T-helper 17 cell (primary cell): ENCODE measurements around the gene CCDC112. TPM values are rescaled to one million over a fixed set of nuclear protein-coding genes. Genes with fewer than 3 reads are reported as not detected.
"Not testable (repeated sequence)": the region's sequence is repeated elsewhere in the genome, so short reads cannot be mapped to it uniquely, and the experiment has no call there.

ENCODE experiments used
- ATAC-seq: fragments of 150-1000 bp; cut with Tn5 transposase; 2 replicates; pipeline ENCODE4 v1.10.0; 2021; ENCODE audit warnings: mild to moderate bottlenecking, moderate library complexity
- DNase-seq, 3 donors: peaks; one replicate each; pipeline versions ENCODE4 v3.0.0 to v3.0.0-alpha.2; 2020 to 2021
- H3K9me3 ChIP-seq: one replicate; pipeline ENCODE4 v1.7.0; 2013; ENCODE audit warnings: low read length, mild to moderate bottlenecking; ENCODE audit not compliant: control insufficient read depth, poor library complexity, severe bottlenecking
- H3K27ac Mint-ChIP-seq: one replicate; pipeline ENCODE4 v1.8.0; 2022; ENCODE audit warnings: mild to moderate bottlenecking, moderate library complexity, mixed read lengths
- H3K27me3 Mint-ChIP-seq: one replicate; pipeline ENCODE4 v1.8.0; 2022; ENCODE audit warnings: mixed read lengths
- H3K36me3 Mint-ChIP-seq: one replicate; pipeline ENCODE4 v1.8.0; 2022; ENCODE audit warnings: low read depth, mixed read lengths
- H3K4me1 Mint-ChIP-seq: one replicate; pipeline ENCODE4 v1.8.0; 2022; ENCODE audit warnings: mild to moderate bottlenecking, mixed read lengths
- H3K4me3 Mint-ChIP-seq: one replicate; pipeline ENCODE4 v1.8.0; 2022; ENCODE audit warnings: mild to moderate bottlenecking, moderate library complexity, mixed read lengths
- total RNA-seq, 4 donors: library from RNA in 2 of 4; stranded (reverse) in 2 of 4; gene quantifications; one replicate each; pipeline ENCODE4 v1.2.3 and lab custom pipeline; 2022 to 2026

The CCDC112 gene
- total RNA-seq, 2 donors from 2014 or later = 2.8 to 3.5 TPM

DNA sequence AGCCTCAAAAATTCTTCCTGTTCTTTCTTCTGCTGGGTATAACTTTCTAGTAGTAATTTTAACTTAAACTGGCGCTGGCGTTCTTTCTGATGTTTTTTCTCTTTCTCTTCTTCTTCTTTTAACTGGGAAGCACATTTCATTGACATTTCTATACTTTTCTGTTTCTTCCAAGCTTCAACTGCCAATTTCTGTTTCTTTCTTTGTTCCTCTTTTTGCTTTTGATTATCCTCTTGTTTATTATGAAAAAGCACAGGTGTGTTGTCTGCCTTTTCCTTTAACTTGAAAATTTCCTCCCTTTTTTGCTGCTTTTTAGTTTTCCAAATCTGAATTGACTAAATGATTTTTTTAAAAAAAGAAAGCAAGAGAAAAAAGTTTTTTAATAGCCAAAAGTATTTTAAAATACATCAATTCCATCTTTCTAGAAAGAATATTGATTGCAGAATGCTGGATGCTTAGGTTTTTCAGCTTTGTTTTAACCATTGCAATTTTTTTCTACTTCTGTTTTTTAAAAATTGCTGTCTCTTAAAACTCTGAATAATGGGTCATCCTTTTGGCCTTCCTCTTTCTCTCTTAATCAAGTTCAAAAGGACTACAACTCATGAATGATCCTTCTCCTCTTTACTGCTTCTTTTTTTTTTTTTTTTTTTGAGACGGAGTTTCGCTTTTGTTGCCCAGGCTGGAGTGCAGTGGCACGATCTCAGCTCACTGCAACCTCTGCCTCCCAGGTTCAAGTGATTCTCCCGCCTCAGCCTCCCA is 25.0 kb downstream of the CCDC112 start:
- no peaks in the 10 kb centered on the region for H3K27me3 Mint-ChIP-seq
- H3K27ac Mint-ChIP-seq = peak overlapping the region; percentile 49
- ATAC-seq (no peak), DNase-seq (no peak)
- H3K36me3 Mint-ChIP-seq = peaks cover 10% of the 10 kb centered on the region
- peak overlapping the region; percentile 36 for H3K4me3 Mint-ChIP-seq
- no peaks in the 10 kb centered on the region for H3K9me3 ChIP-seq
- H3K4me1 Mint-ChIP-seq = no peaks in the 10 kb centered on the region

DNA sequence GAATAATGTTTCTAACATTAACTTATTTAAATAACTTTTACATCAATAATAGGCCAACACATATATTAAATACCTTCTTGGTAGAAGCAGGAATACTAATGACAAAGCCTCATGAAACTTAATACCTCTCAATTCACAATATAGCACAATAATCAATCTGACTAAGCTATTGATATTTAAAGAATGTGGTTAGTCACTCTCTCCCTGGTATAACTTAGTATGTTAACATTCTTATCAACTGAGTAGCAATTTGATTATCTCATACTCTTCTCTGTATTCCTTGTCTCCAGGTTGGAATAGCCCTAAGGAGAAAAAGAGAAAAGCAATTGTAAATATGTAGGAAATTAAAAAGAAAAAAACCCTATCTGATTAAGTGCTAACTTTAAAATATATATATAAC is 28.8 kb downstream of the CCDC112 start:
- DNase-seq = no peak
- no peak overlapping the region for H3K27ac Mint-ChIP-seq
- H3K4me1 Mint-ChIP-seq = no peaks in the 10 kb centered on the region
- peaks cover 7% of the 10 kb centered on the region for H3K36me3 Mint-ChIP-seq
- no peak for ATAC-seq
- H3K27me3 Mint-ChIP-seq = no peaks in the 10 kb centered on the region
- no peaks in the 10 kb centered on the region for H3K9me3 ChIP-seq
- no peak overlapping the region for H3K4me3 Mint-ChIP-seq

DNA sequence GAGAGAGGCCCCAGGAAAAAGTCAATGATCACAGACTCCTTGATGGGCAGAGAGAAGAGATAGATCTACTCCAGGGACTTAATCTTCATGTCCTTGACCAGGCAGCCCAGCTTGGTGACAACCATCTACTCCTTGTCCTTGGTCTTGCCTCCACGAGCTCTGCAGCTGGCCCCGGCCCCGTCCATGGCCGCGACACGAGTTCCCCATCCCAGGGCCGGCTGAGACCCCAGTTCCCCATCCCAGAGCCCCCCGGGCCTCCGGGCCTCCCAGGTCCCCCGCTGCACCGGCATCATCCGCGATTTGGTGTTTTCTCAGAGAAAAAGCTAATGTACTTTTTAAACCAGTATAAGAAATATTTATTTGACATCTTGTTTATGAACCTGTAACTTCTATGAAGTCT is 31.2 kb downstream of the CCDC112 start:
- Mint-ChIP-seq H3K4me3 (no peak overlapping the region), H3K27me3 (no peaks in the 10 kb centered on the region), H3K36me3 (peaks cover 4% of the 10 kb centered on the region), H3K27ac (no peak overlapping the region), H3K4me1 (peaks cover 11% of the 10 kb centered on the region)
- ATAC-seq (no peak), DNase-seq (no peak)
- H3K9me3 ChIP-seq = no peaks in the 10 kb centered on the region

DNA sequence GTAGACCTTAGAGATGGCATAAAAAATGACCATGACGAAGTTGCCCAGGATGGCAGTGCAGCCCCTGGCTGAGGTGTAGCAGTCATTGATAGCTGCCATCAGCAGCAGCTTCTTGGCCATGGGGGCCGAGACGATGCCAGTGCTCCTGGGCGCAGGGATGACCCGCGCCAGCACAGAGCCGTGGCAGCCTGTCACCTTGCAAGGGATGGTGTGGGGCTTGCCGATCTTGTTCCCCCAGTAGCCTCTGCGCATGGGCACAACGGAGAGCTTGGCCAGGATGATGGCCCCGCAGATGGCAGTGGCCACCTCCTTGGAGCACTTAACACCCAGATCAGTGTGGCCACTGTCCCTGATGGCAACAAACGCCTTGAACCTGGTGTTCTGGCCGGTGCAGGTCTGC is 31.7 kb downstream of the CCDC112 start:
- H3K27ac Mint-ChIP-seq = no peak overlapping the region
- no peak for ATAC-seq
- H3K4me3 Mint-ChIP-seq = no peak overlapping the region
- peaks cover 4% of the 10 kb centered on the region for H3K36me3 Mint-ChIP-seq
- H3K9me3 ChIP-seq = no peaks in the 10 kb centered on the region
- DNase-seq = no peak
- peaks cover 12% of the 10 kb centered on the region for H3K4me1 Mint-ChIP-seq
- no peaks in the 10 kb centered on the region for H3K27me3 Mint-ChIP-seq

DNA sequence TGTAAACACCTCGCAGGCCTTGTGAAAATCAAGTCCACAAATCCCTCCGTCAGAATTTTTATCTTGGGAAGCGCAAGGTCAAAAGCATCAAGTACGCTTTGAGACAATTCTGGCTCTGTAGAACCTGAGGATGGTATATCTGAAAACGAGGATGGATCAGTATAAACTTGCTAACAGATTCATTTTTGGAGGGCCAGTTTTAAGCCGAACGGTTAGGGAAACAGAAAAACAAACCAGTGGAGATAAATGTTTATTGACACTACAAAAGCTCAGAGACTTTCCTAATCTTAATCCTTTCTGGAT is 33.4 kb downstream of the CCDC112 start:
- Mint-ChIP-seq H3K27ac (peak overlapping the region; percentile 88), H3K27me3 (no peaks in the 10 kb centered on the region), H3K4me1 (peaks cover 23% of the 10 kb centered on the region), H3K36me3 (peaks cover 8% of the 10 kb centered on the region), H3K4me3 (peak overlapping the region; percentile 99)
- DNase-seq (no peak), ATAC-seq (no peak)
- no peaks in the 10 kb centered on the region for H3K9me3 ChIP-seq

DNA sequence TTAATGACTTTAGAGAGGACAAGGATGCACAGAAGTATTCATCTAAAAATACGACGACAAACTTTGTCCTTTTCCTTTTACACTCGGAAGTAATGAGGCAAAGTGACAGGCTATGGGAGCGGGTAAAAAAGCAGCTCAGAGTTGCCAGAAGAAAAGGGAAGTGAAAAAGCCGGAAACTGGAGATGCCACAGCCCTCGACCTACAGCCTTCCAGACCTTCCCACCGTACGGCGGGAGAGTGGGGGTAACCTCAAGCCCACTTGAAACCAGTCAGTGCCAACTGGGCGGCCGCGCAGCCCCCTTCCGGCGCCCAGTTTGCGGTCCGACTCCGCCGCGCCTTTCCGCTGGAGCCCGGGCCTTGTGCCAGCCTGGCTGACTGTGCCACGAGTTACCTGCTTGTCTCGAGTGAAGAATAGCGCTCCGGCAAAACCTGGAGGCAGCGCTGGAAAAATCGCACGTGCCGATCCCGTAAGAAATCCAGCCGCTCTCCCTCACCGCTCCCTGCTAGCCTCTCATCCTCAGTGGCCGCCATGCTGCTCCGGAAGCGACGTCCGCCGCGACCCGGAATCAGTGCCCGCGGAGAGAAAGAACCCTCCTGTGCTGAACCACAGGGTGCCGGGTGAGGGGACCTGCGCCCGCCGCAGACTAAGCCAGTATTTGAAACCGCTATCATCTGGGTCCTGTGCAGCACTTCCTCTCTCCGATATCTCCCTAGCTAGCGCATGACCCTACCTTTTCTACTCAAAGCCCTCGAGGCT is 34.0 kb downstream of the CCDC112 start, which contains the start of gene PGGT1B:
Gene PGGT1B (minus strand): TSS at position 557 of the 757 bp plus-strand sequence. CDS start 26 bp downstream, at position 531.
- peak; percentile 43 to 50 (median 49) for DNase-seq
- Mint-ChIP-seq H3K27me3 (no peaks in the 10 kb centered on the region), H3K27ac (peak within 1 kb of the TSS; percentile 88), H3K4me3 (peak within 1 kb of the TSS; percentile 99), H3K4me1 (peaks cover 24% of the 10 kb centered on the region), H3K36me3 (peaks cover 8% of the 10 kb centered on the region)
- ATAC-seq = peak; percentile 97
- no peaks in the 10 kb centered on the region for H3K9me3 ChIP-seq

DNA sequence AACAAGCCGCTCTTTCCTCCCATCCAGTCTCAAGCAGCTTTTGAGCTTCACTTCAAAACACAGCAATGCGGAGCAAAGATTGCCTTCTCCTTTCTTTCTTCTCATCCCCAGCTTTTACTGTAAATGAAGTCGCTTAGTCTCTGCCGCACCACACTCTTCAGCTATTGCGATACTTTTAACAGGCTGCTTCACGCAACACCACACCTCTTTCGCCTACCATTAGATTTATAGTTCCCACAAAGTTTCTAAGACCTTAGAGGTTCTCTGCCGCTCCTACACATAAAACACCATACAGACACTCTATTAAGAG is 34.5 kb downstream of the CCDC112 start:
- Mint-ChIP-seq H3K4me3 (peak overlapping the region; percentile 99), H3K27me3 (no peaks in the 10 kb centered on the region), H3K27ac (peak overlapping the region; percentile 88), H3K4me1 (peaks cover 26% of the 10 kb centered on the region), H3K36me3 (peaks cover 8% of the 10 kb centered on the region)
- ATAC-seq = peak; percentile 20
- DNase-seq = no peak
- H3K9me3 ChIP-seq = no peaks in the 10 kb centered on the region

DNA sequence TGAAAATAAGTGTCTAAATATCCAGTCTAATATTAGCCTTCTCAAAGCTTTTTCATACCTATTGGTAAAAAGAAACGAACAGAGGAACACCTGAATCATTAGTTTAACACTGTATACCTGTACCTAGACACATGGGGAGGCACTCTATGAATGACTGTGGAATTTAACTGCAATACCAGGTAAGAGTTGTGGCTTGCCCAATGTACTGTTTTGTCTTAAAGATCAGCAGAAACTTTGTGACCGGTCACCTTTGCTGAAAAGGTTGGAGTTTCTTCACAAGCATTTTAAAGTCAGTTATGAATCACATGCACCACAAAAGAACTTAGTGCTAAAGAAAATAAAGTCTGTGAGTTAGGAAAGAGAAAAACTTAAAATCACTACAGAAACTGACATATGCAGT is 36.2 kb downstream of the CCDC112 start:
- no peak for DNase-seq
- H3K27ac Mint-ChIP-seq = no peak overlapping the region

DNA sequence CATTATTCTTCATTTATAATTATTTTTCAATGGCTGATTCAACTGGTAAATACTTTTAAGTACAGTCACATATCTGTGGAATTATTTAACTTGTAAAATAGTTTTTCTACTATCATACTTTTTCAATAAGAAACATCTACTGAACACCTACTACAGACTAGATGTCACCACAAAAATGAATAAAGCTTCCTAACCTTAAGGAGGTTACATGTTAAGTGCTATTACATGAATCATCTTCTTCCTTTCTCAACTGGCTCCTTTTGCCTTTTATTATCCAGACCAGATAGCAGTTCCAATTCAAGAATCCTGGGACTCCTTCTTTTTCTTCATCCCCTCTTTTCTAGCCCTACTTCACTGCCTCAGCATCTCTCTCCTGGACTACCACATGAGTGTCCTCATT is 38.5 kb downstream of the CCDC112 start:
- DNase-seq (no peak), ATAC-seq (no peak)
- no peaks in the 10 kb centered on the region for H3K9me3 ChIP-seq
- no peak overlapping the region for H3K4me3 Mint-ChIP-seq
- H3K27ac Mint-ChIP-seq = peak overlapping the region; percentile 37
- H3K4me1 Mint-ChIP-seq = peaks cover 49% of the 10 kb centered on the region
- peaks cover 8% of the 10 kb centered on the region for H3K36me3 Mint-ChIP-seq
- no peaks in the 10 kb centered on the region for H3K27me3 Mint-ChIP-seq

More for the DNA sequence above, 36.2 kb downstream of the CCDC112 start:
- Mint-ChIP-seq H3K36me3 (peaks cover 8% of the 10 kb centered on the region), H3K4me1 (peaks cover 43% of the 10 kb centered on the region), H3K27me3 (no peaks in the 10 kb centered on the region), H3K4me3 (no peak overlapping the region)
- ATAC-seq = no peak
- H3K9me3 ChIP-seq = no peaks in the 10 kb centered on the region

DNA sequence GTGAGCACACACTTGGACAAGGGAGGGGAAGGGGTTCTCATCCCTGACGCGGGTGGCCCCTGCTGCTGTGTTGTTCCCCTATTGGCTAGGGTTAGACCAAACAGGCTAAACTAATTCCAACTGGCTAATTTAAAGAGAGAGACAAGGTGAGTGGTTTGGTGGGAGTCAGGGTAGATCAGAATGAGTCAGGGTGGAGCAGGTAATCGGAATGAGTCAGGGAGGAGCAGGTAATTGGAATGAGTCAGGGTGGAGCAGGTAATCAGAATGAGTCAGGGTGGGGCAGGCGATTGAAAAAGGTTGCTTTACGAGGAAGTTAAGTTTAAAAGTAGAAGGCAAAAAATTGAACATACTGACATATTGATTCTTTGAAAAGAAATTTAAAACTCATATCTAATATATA is 47.1 kb downstream of the CCDC112 start:
- H3K9me3 ChIP-seq, ATAC-seq, H3K36me3 Mint-ChIP-seq, H3K4me3 Mint-ChIP-seq, H3K27me3 Mint-ChIP-seq, DNase-seq: not testable (repeated sequence)
- Mint-ChIP-seq H3K4me1 (peaks cover 23% of the 10 kb centered on the region), H3K27ac (peak overlapping the region; percentile 74)

DNA sequence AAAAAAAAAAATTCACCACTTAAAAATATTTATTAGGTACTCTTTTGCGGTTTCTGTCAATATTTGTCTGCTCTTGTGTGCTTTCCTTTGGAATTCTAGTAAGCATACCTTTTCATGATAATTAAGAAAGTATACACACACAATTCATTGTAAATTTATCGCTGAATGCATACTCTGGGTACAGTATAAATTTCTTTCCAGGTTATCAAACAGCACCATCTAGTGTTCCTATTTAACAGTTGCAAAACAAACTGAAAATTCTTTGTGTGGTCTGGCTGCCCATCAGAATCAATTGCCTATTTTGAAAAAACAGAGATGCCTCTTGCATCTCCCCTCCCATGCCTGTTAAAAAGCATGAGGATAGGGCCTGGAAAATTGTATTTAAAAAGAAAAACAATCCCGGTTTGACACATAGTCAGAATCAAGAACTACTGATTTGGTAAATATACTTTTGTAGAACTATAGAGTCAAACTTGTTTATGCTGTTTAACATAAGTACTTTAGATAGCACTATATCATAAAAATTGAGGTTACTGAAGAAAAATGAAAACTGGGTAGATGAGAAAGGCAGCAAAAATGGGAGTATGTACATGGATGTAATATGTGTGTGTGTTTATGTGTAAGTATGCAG is 50.0 kb downstream of the CCDC112 start:
- Mint-ChIP-seq H3K4me1 (peaks cover 21% of the 10 kb centered on the region), H3K36me3 (peaks cover 3% of the 10 kb centered on the region), H3K27me3 (no peaks in the 10 kb centered on the region), H3K27ac (no peak overlapping the region), H3K4me3 (no peak overlapping the region)
- H3K9me3 ChIP-seq = no peaks in the 10 kb centered on the region
- DNase-seq (no peak), ATAC-seq (peak; percentile 71)

DNA sequence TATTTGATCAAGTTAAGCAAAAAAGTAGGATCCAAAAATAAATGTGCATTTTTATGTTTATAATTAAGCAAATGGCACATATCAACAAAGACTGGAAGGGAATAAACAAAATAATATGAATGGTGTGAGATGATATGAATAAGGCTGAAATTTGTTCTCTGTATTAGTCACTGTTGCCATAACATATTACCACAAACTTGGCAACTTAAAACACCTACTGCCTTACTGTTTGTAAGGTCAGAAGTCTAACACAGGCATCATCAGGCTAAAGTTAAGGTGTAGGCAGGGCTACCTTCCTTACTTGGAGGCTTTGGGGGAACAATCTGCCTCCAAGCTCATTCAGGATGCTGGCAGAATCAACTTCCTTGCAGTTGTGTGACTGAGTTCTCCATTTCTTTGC is 53.0 kb downstream of the CCDC112 start:
- ATAC-seq (no peak), DNase-seq (no peak)
- Mint-ChIP-seq H3K27ac (no peak overlapping the region), H3K4me3 (no peak overlapping the region), H3K27me3 (no peaks in the 10 kb centered on the region), H3K4me1 (peaks cover 8% of the 10 kb centered on the region), H3K36me3 (peaks cover 6% of the 10 kb centered on the region)
- H3K9me3 ChIP-seq = no peaks in the 10 kb centered on the region

DNA sequence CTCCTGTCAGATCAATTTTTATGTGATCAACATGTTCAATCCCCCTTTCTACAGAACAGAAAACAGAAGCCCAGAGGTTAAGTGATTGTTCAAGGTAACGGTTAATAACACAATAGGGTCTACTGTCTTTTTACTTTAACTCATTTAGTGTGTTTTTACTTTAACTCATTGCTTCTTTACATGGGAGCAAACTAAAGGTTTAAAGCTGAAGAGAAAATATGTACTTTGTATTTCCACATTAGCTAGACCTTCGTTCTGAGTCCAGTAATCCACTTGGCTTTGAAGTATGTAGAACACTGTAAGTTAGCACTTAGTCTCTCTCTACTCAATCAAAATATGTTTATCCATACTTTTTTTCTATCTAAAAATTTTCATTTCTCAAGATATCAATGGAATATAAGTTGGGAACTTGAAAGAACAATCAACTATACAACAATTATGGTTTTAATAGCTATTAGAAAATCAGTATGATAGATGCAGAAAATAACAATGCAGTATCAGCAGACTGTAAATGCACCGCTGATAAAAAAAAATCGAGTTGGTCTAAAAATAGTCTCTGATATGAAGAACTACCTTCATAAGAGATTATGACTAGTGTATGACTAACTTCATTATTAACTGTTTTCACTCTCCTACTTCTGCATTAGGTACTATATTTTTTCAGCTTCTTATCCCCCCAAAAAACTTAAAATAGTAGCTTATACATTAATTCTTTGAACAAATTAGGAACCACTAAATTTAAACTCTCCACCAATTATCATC is 54.4 kb downstream of the CCDC112 start:
- Mint-ChIP-seq H3K27me3 (no peaks in the 10 kb centered on the region), H3K27ac (peak overlapping the region; percentile 83), H3K36me3 (peaks cover 7% of the 10 kb centered on the region), H3K4me3 (no peak overlapping the region), H3K4me1 (peaks cover 8% of the 10 kb centered on the region)
- ATAC-seq (no peak), DNase-seq (no peak)
- H3K9me3 ChIP-seq = no peaks in the 10 kb centered on the region
